Measurements from ENCODE around the gene IGFL1.

- no peak for TF ChIP-seq CTCF (IDR thresholded peaks at IDR 0.05)
- TF ChIP-seq POLR2A (IDR thresholded peaks at IDR 0.05), result no peak
These were observed 15.7 kb upstream of the IGFL1 start for GRCh38 chr19:46213806-46214205.

Measured in body of pancreas (tissue), 4 donors.